A172 (cell line): ENCODE data around the gene SGK2. TPM values are rescaled to one million over a fixed set of nuclear protein-coding genes. Genes with fewer than 3 reads are reported as not detected.

ENCODE experiments used
- DNase-seq: peaks from one replicate; pipeline ENCODE4 v3.0.0-alpha.2; 2015; ENCODE audit warnings: low spot score
- total RNA-seq: library from RNA; depleted of rRNA; stranded (reverse); fragments of >200 nt; shearing (Covaris generic); gene quantifications from 2 replicates; pipeline ENCODE4 v1.2.3, GENCODE V29; 2014

The SGK2 gene
- total RNA-seq, 1 experiment from 2014 or later: not detected

GRCh38 chr20:43536041-43536816 lies 22.6 kb upstream of the SGK2 start:
- DNase-seq: no peak

- DNase-seq: peak; percentile 19
Observed at GRCh38 chr20:43536817-43537440, 21.9 kb upstream of the SGK2 start.

- peak; percentile 63 for DNase-seq
Observed at GRCh38 chr20:43537921-43538877, 20.6 kb upstream of the SGK2 start.

- DNase-seq: no peak
Observed at GRCh38 chr20:43538878-43539700, 19.7 kb upstream of the SGK2 start.

GRCh38 chr20:43539975-43540672 lies 18.7 kb upstream of the SGK2 start:
- no peak for DNase-seq

GRCh38 chr20:43540673-43541060 lies 18.2 kb upstream of the SGK2 start:
- DNase-seq: no peak

- peak; percentile 55 for DNase-seq
Observed at GRCh38 chr20:43541214-43541613, 17.6 kb upstream of the SGK2 start.

GRCh38 chr20:43542161-43542560 lies 16.7 kb upstream of the SGK2 start:
- DNase-seq: no peak

GRCh38 chr20:43542674-43543073 lies 16.2 kb upstream of the SGK2 start:
- no peak for DNase-seq

GRCh38 chr20:43543138-43543537 lies 15.7 kb upstream of the SGK2 start:
- DNase-seq: no peak

- no peak for DNase-seq
Observed at GRCh38 chr20:43544501-43544900, 14.3 kb upstream of the SGK2 start.

GRCh38 chr20:43545837-43546578 lies 12.8 kb upstream of the SGK2 start:
- DNase-seq: no peak

- no peak for DNase-seq
Observed at GRCh38 chr20:43548273-43548880, 10.4 kb upstream of the SGK2 start.

GRCh38 chr20:43549416-43550065 lies 9.3 kb upstream of the SGK2 start:
- no peak for DNase-seq

- DNase-seq: no peak
Observed at GRCh38 chr20:43550456-43550855, 8.4 kb upstream of the SGK2 start.

- no peak for DNase-seq
Observed at GRCh38 chr20:43554369-43554768, 4.5 kb upstream of the SGK2 start.

GRCh38 chr20:43559147-43559987 lies 540 bp downstream of the SGK2 start:
- DNase-seq: no peak

GRCh38 chr20:43560974-43561373 lies 2.1 kb downstream of the SGK2 start:
- DNase-seq: no peak
